SKM-1 treated with dmso at 0.1 percent for 144 hours (cell line): ENCODE data around the gene RHOT2.

Experiments
- DNase-seq: peaks from one replicate; lab custom pipeline; 2025; ENCODE audit not compliant: unreplicated experiment; lab: John Stamatoyannopoulos, UW

RHOT2 gene

GRCh38 chr16:695355-696089 is 27.6 kb downstream of the RHOT2 start:
- no peak for DNase-seq

GRCh38 chr16:698911-699671 is 31.2 kb downstream of the RHOT2 start:
- DNase-seq: no peak

- no peak for DNase-seq
Observed at GRCh38 chr16:700684-701584, 33.0 kb downstream of the RHOT2 start.

- no peak for DNase-seq
Observed at GRCh38 chr16:702341-702740, 34.4 kb downstream of the RHOT2 start.

- no peak for DNase-seq
Observed at GRCh38 chr16:703406-703805, 35.5 kb downstream of the RHOT2 start.

- DNase-seq: no peak
Observed at GRCh38 chr16:704047-704446, 36.1 kb downstream of the RHOT2 start.

GRCh38 chr16:704552-705380 is 36.8 kb downstream of the RHOT2 start:
- DNase-seq: no peak

- DNase-seq: no peak
Observed at GRCh38 chr16:705431-706188, 37.7 kb downstream of the RHOT2 start, which contains the start of gene FBXL16. Gene FBXL16 (minus strand): TSS chr16:705801. CDS start chr16:697405, 8,396 bp downstream.

GRCh38 chr16:706189-707061 is 38.5 kb downstream of the RHOT2 start:
- no peak for DNase-seq

- no peak for DNase-seq
Observed at GRCh38 chr16:707062-707538, 39.2 kb downstream of the RHOT2 start.

- DNase-seq: no peak
Observed at GRCh38 chr16:708019-708418, 40.1 kb downstream of the RHOT2 start.

GRCh38 chr16:708959-709358 is 41.0 kb downstream of the RHOT2 start:
- DNase-seq: no peak

- DNase-seq: no peak
Observed at GRCh38 chr16:709566-710499, 41.9 kb downstream of the RHOT2 start.

- DNase-seq: no peak
Observed at GRCh38 chr16:710500-711075, 42.7 kb downstream of the RHOT2 start.

- no peak for DNase-seq
Observed at GRCh38 chr16:711084-711483, 43.2 kb downstream of the RHOT2 start.

- DNase-seq: peak; percentile 45
Observed at GRCh38 chr16:711548-712320, 43.8 kb downstream of the RHOT2 start.
